ENCODE measurements around the gene EEA1. TPM values are rescaled to one million over a fixed set of nuclear protein-coding genes. Genes with fewer than 3 reads are reported as not detected.

Gene EEA1
- total RNA-seq, 2 donors from 2014 or later: 17.6 to 20.1 TPM

- no peak overlapping the region for H3K4me3 Mint-ChIP-seq
- ATAC-seq (replicated peaks in 1 of 2) (no peak), DNase-seq (no peak)
- no peaks in the 10 kb centered on the region for H3K27me3 Mint-ChIP-seq (ENCODE audit: low read depth)
- no peak overlapping the region for H3K27ac Mint-ChIP-seq
- no peaks in the 10 kb centered on the region for H3K4me1 Mint-ChIP-seq (ENCODE audit: low read depth)
- H3K9me3 Mint-ChIP-seq: peaks cover 4 to 7% of the 10 kb centered on the region in 2 donors
- peaks cover 0 to 2% of the 10 kb centered on the region in 2 donors for H3K36me3 Mint-ChIP-seq (ENCODE audit: insufficient read depth in 2 of 2)
Observed at GRCh38 chr12:92722897-92723296, 206.2 kb downstream of the EEA1 start.

GRCh38 chr12:92721656-92722055 lies 207.4 kb downstream of the EEA1 start:
- Mint-ChIP-seq H3K9me3 (peaks cover 4 to 7% of the 10 kb centered on the region in 2 donors), H3K27me3 (ENCODE audit: low read depth) (no peaks in the 10 kb centered on the region), H3K4me1 (ENCODE audit: low read depth) (no peaks in the 10 kb centered on the region), H3K36me3 (ENCODE audit: insufficient read depth in 2 of 2) (peaks cover 0 to 2% of the 10 kb centered on the region in 2 donors), H3K4me3 (no peak overlapping the region), H3K27ac (no peak overlapping the region)
- DNase-seq (no peak), ATAC-seq (replicated peaks in 1 of 2) (no peak)

- no peak overlapping the region for H3K27ac Mint-ChIP-seq
- H3K4me3 Mint-ChIP-seq: no peak overlapping the region
- peaks cover 0 to 2% of the 10 kb centered on the region in 2 donors for H3K36me3 Mint-ChIP-seq (ENCODE audit: insufficient read depth in 2 of 2)
- H3K9me3 Mint-ChIP-seq: peaks cover 4 to 7% of the 10 kb centered on the region in 2 donors
- H3K27me3 Mint-ChIP-seq (ENCODE audit: low read depth): no peaks in the 10 kb centered on the region
- no peak for ATAC-seq (replicated peaks in 1 of 2)
- no peaks in the 10 kb centered on the region for H3K4me1 Mint-ChIP-seq (ENCODE audit: low read depth)
- DNase-seq: no peak
Observed at GRCh38 chr12:92721130-92721529, 208.0 kb downstream of the EEA1 start.

Other genes starting within 250 kb of the EEA1 start
- not detected for gene PLEKHG7, start 226.3 kb downstream of the EEA1 start, total RNA-seq